GM18951 (cell line): ENCODE data around the gene ENTREP3.

ENCODE experiments used
- POLR2A ChIP-seq: IDR thresholded peaks from 4 replicates; pipeline ENCODE4 v1.6.1; 2011; ENCODE audit warnings: mild to moderate bottlenecking; ENCODE audit not compliant: insufficient read length, insufficient read depth; ENCODE audit errors: extremely low read depth
- in situ Hi-C: fragments of 300-500 bp; cut with MboI; formaldehyde crosslinking; loops from one replicate; pipeline ENCODE4 v1.12.0; 2022; ENCODE audit warnings: low sequenced_read_pairs, mixed read lengths, inconsistent platforms; ENCODE audit not compliant: unreplicated experiment

The ENTREP3 gene

GRCh38 chr1:155287987-155288543 lies 32.8 kb upstream of the ENTREP3 start:
- TF ChIP-seq POLR2A: no peak
- in situ Hi-C loops: no loop called here

GRCh38 chr1:155286544-155286943 lies 31.3 kb upstream of the ENTREP3 start:
- TF ChIP-seq POLR2A: no peak
- in situ Hi-C loops: no loop called here

- in situ Hi-C loops: no loop called here
- no peak for TF ChIP-seq POLR2A
Measured at GRCh38 chr1:155285631-155286044, 30.4 kb upstream of the ENTREP3 start.

- TF ChIP-seq POLR2A: no peak
- in situ Hi-C loops: no loop called here
Measured at GRCh38 chr1:155285063-155285462, 29.8 kb upstream of the ENTREP3 start.

GRCh38 chr1:155284476-155284875 lies 29.2 kb upstream of the ENTREP3 start:
- no peak for TF ChIP-seq POLR2A
- in situ Hi-C loops: no loop called here

GRCh38 chr1:155282488-155283091 lies 27.3 kb upstream of the ENTREP3 start:
- in situ Hi-C loops: no loop called here
- TF ChIP-seq POLR2A: no peak

GRCh38 chr1:155279268-155279667 lies 24.0 kb upstream of the ENTREP3 start:
- no peak for TF ChIP-seq POLR2A
- in situ Hi-C loops: no loop called here

GRCh38 chr1:155278689-155279160 lies 23.4 kb upstream of the ENTREP3 start:
- no peak for TF ChIP-seq POLR2A
- in situ Hi-C loops: no loop called here

GRCh38 chr1:155277902-155278688 lies 22.8 kb upstream of the ENTREP3 start:
- no peak for TF ChIP-seq POLR2A
- in situ Hi-C loops: no loop called here

- peak; percentile 37 for TF ChIP-seq POLR2A
Measured at GRCh38 chr1:155277070-155277901, 22.0 kb upstream of the ENTREP3 start, which contains the start of gene HCN3. TSS of gene HCN3 (plus strand) at chr1:155277463. CDS start at chr1:155277591, 128 bp downstream.

GRCh38 chr1:155273343-155274245 lies 18.3 kb upstream of the ENTREP3 start, which contains the start of gene CLK2:
TSS of gene CLK2 (minus strand) at chr1:155273504. CDS start at chr1:155270977, 2,527 bp downstream.
- in situ Hi-C loops: no loop called here
- TF ChIP-seq POLR2A: peak; percentile 92

More at GRCh38 chr1:155277070-155277901, 22.0 kb upstream of the ENTREP3 start, which contains the start of gene HCN3:
- in situ Hi-C loops: no loop called here
